ENCODE data around the gene FAM20C.

Gene FAM20C

GRCh38 chr7:211033-211714 lies 18.8 kb downstream of the FAM20C start:
- DNase-seq = no peak

- DNase-seq = no peak
Measured at GRCh38 chr7:211715-212058, 19.3 kb downstream of the FAM20C start.

GRCh38 chr7:212754-213153 lies 20.4 kb downstream of the FAM20C start:
- DNase-seq = no peak

GRCh38 chr7:213324-213993 lies 21.1 kb downstream of the FAM20C start:
- no peak for DNase-seq

- no peak for DNase-seq
Measured at GRCh38 chr7:214410-215212, 22.2 kb downstream of the FAM20C start.

- no peak for DNase-seq
Measured at GRCh38 chr7:216360-217300, 24.3 kb downstream of the FAM20C start.

GRCh38 chr7:217781-218180 lies 25.4 kb downstream of the FAM20C start:
- DNase-seq = no peak

- no peak for DNase-seq
Measured at GRCh38 chr7:218316-218715, 25.9 kb downstream of the FAM20C start.

GRCh38 chr7:218896-219580 lies 26.7 kb downstream of the FAM20C start:
- DNase-seq = no peak

GRCh38 chr7:219581-220150 lies 27.3 kb downstream of the FAM20C start:
- DNase-seq = no peak

GRCh38 chr7:220151-220841 lies 27.9 kb downstream of the FAM20C start:
- DNase-seq = peak; percentile 14

- DNase-seq = peak; percentile 19
Measured at GRCh38 chr7:221978-222715, 29.8 kb downstream of the FAM20C start.

- no peak for DNase-seq
Measured at GRCh38 chr7:222716-223041, 30.3 kb downstream of the FAM20C start.

GRCh38 chr7:223118-223800 lies 30.9 kb downstream of the FAM20C start:
- DNase-seq = peak; percentile 35

GRCh38 chr7:223861-224260 lies 31.5 kb downstream of the FAM20C start:
- DNase-seq = no peak

GRCh38 chr7:226281-226895 lies 34.0 kb downstream of the FAM20C start:
- DNase-seq = no peak

GRCh38 chr7:227926-228325 lies 35.6 kb downstream of the FAM20C start:
- DNase-seq = no peak

GRCh38 chr7:228610-229009 lies 36.2 kb downstream of the FAM20C start:
- no peak for DNase-seq

GRCh38 chr7:229184-229964 lies 37.0 kb downstream of the FAM20C start:
- no peak for DNase-seq
